Mesendoderm (in vitro differentiated cells): ENCODE results near the gene CD82.

Experiments
- DNase-seq: peaks from one replicate; pipeline ENCODE4 v3.0.0; 2013
- H2AK5ac ChIP-seq: 2 replicates; pipeline ENCODE4 v1.6.1; 2013; ENCODE audit warnings: low read length, inconsistent platforms
- H2BK120ac ChIP-seq: 2 replicates; pipeline ENCODE4 v1.6.1; 2013; ENCODE audit warnings: low read depth, mild to moderate bottlenecking, low read length, moderate library complexity, mixed read lengths
- H2BK15ac ChIP-seq: replicated peaks from 2 replicates; pipeline ENCODE4 v1.6.1; 2013; ENCODE audit warnings: low read depth, mild to moderate bottlenecking, moderate library complexity
- H2BK5ac ChIP-seq: 2 replicates; pipeline ENCODE4 v1.6.1; 2013; ENCODE audit warnings: low read length, inconsistent platforms
- H3K18ac ChIP-seq: 2 replicates; pipeline ENCODE4 v1.6.1; 2013; ENCODE audit warnings: mild to moderate bottlenecking, low read length, mixed read lengths
- H3K23ac ChIP-seq: one replicate; pipeline ENCODE4 v1.6.1; 2013; ENCODE audit warnings: low read length
- H3K27ac ChIP-seq: 2 replicates; pipeline ENCODE4 v1.5.1; 2013; ENCODE audit warnings: low read depth, mild to moderate bottlenecking, inconsistent platforms, low read length, moderate library complexity
- H3K27me3 ChIP-seq: 2 replicates; pipeline ENCODE4 v1.6.1; 2013; ENCODE audit warnings: low read length, control low read depth, mild to moderate bottlenecking, inconsistent platforms; ENCODE audit not compliant: insufficient read depth, poor library complexity
- H3K36me3 ChIP-seq: 2 replicates; pipeline ENCODE4 v1.6.1; 2013; ENCODE audit warnings: low read length, inconsistent platforms; ENCODE audit not compliant: control insufficient read depth, insufficient read depth
- H3K4ac ChIP-seq: one replicate; pipeline ENCODE4 v1.6.1; 2013; ENCODE audit warnings: low read depth, mild to moderate bottlenecking, low read length, moderate library complexity
- H3K4me1 ChIP-seq: 2 replicates; pipeline ENCODE4 v1.6.1; 2013; ENCODE audit warnings: low read depth, low read length, inconsistent platforms; ENCODE audit not compliant: control insufficient read depth
- H3K4me2 ChIP-seq: 2 replicates; pipeline ENCODE4 v1.6.1; 2013; ENCODE audit warnings: low read length
- H3K4me3 ChIP-seq: 2 replicates; pipeline ENCODE4 v1.5.1; 2013; ENCODE audit warnings: mild to moderate bottlenecking, low read length
- H3K56ac ChIP-seq: one replicate; pipeline ENCODE4 v1.6.1; 2013; ENCODE audit warnings: low read length
- H3K79me1 ChIP-seq: 2 replicates; pipeline ENCODE4 v1.6.1; 2013; ENCODE audit warnings: low read length, inconsistent platforms
- H3K79me2 ChIP-seq: 2 replicates; pipeline ENCODE4 v1.6.1; 2013; ENCODE audit warnings: mild to moderate bottlenecking, low read length; ENCODE audit not compliant: control insufficient read depth, insufficient read depth
- H3K9ac ChIP-seq: 2 replicates; pipeline ENCODE4 v1.6.1; 2013; ENCODE audit warnings: low read length, inconsistent platforms
- H4K5ac ChIP-seq: one replicate; pipeline ENCODE4 v1.6.1; 2013; ENCODE audit warnings: low read length
- H4K8ac ChIP-seq: one replicate; pipeline ENCODE4 v1.6.1; 2013; ENCODE audit warnings: low read depth, mild to moderate bottlenecking, control low read depth, low read length, moderate library complexity
- WGBS: extraction: QIAGEN DNeasy Blood & Tissue Kit; methylation state at CpG from one replicate; pipeline ENCODE4 v1.1.7; 2013; ENCODE audit warnings: low lambda C conversion rate, missing lambda C conversion rate; ENCODE audit not compliant: insufficient coverage; ENCODE audit errors: extremely low coverage; 5-methylcytosine and 5-hydroxymethylcytosine counted together

The CD82 gene

DNA sequence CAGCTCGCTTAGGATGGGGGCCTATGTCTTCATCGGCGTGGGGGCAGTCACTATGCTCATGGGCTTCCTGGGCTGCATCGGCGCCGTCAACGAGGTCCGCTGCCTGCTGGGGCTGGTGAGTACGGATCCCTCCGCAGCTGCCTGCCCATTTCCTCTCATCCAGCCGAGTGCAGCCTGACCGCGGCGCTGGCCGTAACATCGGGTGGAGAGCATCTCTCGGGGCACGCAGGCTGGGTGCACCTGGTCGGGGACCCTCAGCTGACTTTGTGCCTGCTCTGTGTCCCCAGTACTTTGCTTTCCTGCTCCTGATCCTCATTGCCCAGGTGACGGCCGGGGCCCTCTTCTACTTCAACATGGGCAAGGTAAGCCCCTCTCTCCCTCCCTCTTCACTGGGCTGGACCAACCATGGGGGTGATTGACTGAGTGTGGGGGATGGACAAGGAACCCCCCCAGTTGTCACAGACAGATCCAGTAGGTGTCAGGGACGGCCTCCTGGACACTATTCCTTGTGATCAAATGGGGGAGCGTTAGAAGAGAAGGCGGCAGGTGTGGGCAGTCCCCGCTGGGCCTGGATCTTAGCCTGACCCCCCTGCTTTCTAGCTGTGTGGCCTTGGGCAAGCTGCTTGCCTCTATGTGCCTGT, 39.7 kb downstream of the CD82 start:
- WGBS = no CpG with 5 or more reads among the region's 25 CpGs
- no peak overlapping the region for H2BK120ac ChIP-seq
- H3K79me1 ChIP-seq = no peaks in the 10 kb centered on the region
- DNase-seq = no peak
- no peak overlapping the region for H3K56ac ChIP-seq
- no peak overlapping the region for H2BK5ac ChIP-seq
- no peak overlapping the region for H3K4ac ChIP-seq
- no peak overlapping the region for H3K18ac ChIP-seq
- no peak overlapping the region for H2AK5ac ChIP-seq
- H2BK15ac ChIP-seq = no peak overlapping the region
- H3K4me1 ChIP-seq = no peaks in the 10 kb centered on the region
- no peak overlapping the region for H3K23ac ChIP-seq
- no peak overlapping the region for H3K27ac ChIP-seq
- no peak overlapping the region for H3K4me3 ChIP-seq
- no peaks in the 10 kb centered on the region for H3K79me2 ChIP-seq
- no peak overlapping the region for H4K8ac ChIP-seq
- H4K5ac ChIP-seq = no peak overlapping the region
- H3K9ac ChIP-seq = no peak overlapping the region
- H3K36me3 ChIP-seq = no peaks in the 10 kb centered on the region
- no peak overlapping the region for H3K4me2 ChIP-seq
- H3K27me3 ChIP-seq = no peaks in the 10 kb centered on the region

DNA sequence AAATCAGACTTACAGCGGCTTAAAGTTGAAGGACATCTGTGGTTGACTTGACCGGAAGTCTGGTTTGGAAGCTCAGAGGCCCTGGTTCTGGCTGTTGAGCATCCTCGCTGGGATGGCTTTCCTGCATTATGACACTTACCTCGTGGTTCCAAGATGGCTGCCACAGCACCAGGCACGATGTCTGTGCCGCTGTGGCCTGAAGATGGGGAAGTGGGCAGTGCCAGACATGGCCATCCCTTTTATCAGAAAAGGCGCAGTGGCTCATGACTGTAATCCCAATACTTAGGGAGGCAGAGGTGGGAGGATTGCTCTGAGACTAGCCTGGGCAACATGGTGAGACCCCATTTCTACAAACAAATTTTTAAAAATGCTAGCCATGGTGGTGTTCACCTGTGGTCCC, 40.5 kb downstream of the CD82 start:
- DNase-seq = no peak
- Histone ChIP-seq H3K9ac (no peak overlapping the region), H3K4me2 (no peak overlapping the region), H3K27me3 (no peaks in the 10 kb centered on the region), H3K18ac (no peak overlapping the region), H2BK5ac (no peak overlapping the region), H3K79me1 (no peaks in the 10 kb centered on the region), H2BK15ac (no peak overlapping the region), H3K56ac (no peak overlapping the region), H3K4me3 (no peak overlapping the region), H3K4ac (no peak overlapping the region), H3K4me1 (no peaks in the 10 kb centered on the region), H3K27ac (no peak overlapping the region), H2AK5ac (no peak overlapping the region), H3K23ac (no peak overlapping the region), H3K79me2 (no peaks in the 10 kb centered on the region), H4K5ac (no peak overlapping the region), H2BK120ac (no peak overlapping the region), H4K8ac (no peak overlapping the region), H3K36me3 (no peaks in the 10 kb centered on the region)
- WGBS = no CpG with 5 or more reads among the region's 7 CpGs

DNA sequence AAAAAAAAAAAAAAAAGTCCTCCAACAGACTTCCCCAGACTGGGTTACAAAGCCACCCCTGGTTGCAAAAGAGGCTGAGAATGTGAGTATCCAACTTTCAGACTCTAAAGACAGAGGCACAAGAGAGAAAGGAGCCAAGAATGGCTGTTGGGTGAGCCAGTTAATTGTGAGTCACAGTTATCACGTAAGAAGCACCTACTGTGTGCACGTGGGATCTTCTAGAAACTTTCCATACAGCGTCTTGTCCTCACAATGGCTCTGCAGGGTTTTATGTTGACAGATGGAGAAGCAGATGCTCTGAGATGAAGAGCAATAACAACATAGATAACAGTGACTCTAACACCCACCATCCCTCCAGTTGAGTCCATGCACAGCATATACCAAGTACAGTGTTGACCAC, 41.0 kb downstream of the CD82 start:
- WGBS = no CpG with 5 or more reads among the region's 3 CpGs
- Histone ChIP-seq H3K27me3 (no peaks in the 10 kb centered on the region), H4K8ac (no peak overlapping the region), H3K79me2 (no peaks in the 10 kb centered on the region), H2AK5ac (no peak overlapping the region), H3K18ac (no peak overlapping the region), H3K4me3 (no peak overlapping the region), H3K9ac (no peak overlapping the region), H3K79me1 (no peaks in the 10 kb centered on the region), H3K4me2 (no peak overlapping the region), H3K27ac (no peak overlapping the region), H3K4ac (no peak overlapping the region), H3K56ac (no peak overlapping the region), H4K5ac (no peak overlapping the region), H2BK15ac (no peak overlapping the region), H3K36me3 (no peaks in the 10 kb centered on the region), H3K23ac (no peak overlapping the region), H2BK120ac (no peak overlapping the region), H3K4me1 (no peaks in the 10 kb centered on the region), H2BK5ac (no peak overlapping the region)
- DNase-seq = no peak

DNA sequence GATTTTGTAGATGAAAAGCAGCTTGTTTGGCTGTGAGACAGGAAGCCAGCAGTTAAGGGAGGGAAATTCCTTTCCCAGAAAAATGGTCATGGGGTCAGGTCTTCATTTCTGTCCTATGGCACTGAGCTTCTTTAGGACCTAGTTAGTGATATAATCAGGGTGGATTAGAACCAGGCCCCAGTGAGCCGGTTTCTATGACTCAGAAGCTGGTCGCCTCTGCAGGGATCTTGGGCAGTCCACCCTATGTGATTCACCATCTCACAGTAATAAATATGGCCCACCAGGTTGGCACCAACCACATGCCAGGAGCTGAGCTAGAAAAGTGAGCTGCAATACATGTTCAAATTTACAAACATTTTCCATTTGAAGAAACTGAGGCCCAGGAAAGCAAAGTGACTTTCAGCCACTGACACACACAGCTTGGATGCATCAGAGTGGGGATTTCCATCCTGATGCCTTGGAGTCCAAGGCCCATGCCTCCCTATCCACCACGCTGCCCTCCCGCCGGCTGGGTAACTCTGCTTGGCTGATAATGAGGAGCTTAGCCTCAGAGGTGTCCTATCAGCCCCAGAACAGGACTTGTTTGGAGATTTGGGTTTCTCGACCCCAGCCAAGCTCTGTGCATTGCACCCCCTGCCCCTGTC, 42.0 kb downstream of the CD82 start:
- Histone ChIP-seq H3K23ac (no peak overlapping the region), H2BK15ac (no peak overlapping the region), H2AK5ac (no peak overlapping the region), H3K4me2 (no peak overlapping the region), H2BK120ac (no peak overlapping the region), H3K27me3 (no peaks in the 10 kb centered on the region), H3K4ac (no peak overlapping the region), H3K36me3 (no peaks in the 10 kb centered on the region), H4K5ac (no peak overlapping the region), H3K27ac (no peak overlapping the region), H3K18ac (no peak overlapping the region), H2BK5ac (no peak overlapping the region), H3K4me3 (no peak overlapping the region), H3K79me2 (no peaks in the 10 kb centered on the region), H3K79me1 (no peaks in the 10 kb centered on the region), H3K56ac (no peak overlapping the region), H4K8ac (no peak overlapping the region), H3K9ac (no peak overlapping the region), H3K4me1 (no peaks in the 10 kb centered on the region)
- no peak for DNase-seq
- no CpG with 5 or more reads among the region's 6 CpGs for WGBS

DNA sequence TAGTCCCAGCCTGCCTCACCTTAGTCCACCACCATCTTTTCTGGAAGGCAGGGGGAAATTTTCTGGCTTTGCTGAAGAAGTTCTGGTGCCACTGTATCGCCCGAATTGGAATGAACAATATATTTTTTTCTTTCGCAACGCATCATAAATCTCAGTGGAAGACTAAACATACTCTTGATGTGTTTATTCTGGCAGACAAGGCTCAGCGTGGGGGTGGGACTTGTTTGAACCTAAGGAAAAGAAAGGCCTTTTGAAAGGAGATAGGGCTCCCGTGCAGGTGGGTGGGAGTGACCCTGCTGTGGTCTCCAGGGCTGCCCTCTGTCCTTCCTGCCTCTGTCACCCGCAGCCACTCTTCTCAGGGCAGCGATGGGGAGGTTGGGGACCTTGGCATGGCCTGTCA, 42.5 kb downstream of the CD82 start:
- Histone ChIP-seq H3K4me2 (no peak overlapping the region), H3K56ac (no peak overlapping the region), H3K4me3 (no peak overlapping the region), H3K4ac (no peak overlapping the region), H3K27ac (no peak overlapping the region), H2BK120ac (no peak overlapping the region), H2BK5ac (no peak overlapping the region), H3K18ac (no peak overlapping the region), H3K36me3 (no peaks in the 10 kb centered on the region), H2BK15ac (no peak overlapping the region), H4K8ac (no peak overlapping the region), H3K9ac (no peak overlapping the region), H3K79me1 (no peaks in the 10 kb centered on the region), H4K5ac (no peak overlapping the region), H3K79me2 (no peaks in the 10 kb centered on the region), H3K27me3 (no peaks in the 10 kb centered on the region), H3K23ac (no peak overlapping the region), H3K4me1 (no peaks in the 10 kb centered on the region), H2AK5ac (no peak overlapping the region)
- DNase-seq = no peak
- no CpG with 5 or more reads among the region's 8 CpGs for WGBS

DNA sequence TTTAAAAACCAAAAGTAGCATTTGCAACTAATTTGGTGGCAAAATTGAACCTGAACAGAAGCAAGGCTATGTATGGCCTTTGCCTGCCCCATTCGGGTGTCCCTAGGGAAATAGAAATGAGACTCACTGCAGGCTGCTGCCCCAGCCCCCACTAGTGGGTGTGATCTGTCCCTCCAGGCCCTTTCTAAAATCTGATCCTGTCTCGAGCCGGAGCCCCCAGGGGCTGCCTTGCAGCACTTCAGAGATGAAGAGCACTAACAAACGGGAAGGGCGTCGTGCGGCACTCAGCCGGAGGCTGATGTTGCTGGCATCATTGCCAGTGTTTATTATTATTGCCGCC, 43.2 kb downstream of the CD82 start:
- Histone ChIP-seq H3K36me3 (no peaks in the 10 kb centered on the region), H3K9ac (no peak overlapping the region), H3K23ac (no peak overlapping the region), H3K79me2 (no peaks in the 10 kb centered on the region), H3K4ac (no peak overlapping the region), H2BK120ac (no peak overlapping the region), H3K56ac (no peak overlapping the region), H3K4me3 (no peak overlapping the region), H3K79me1 (no peaks in the 10 kb centered on the region), H4K5ac (no peak overlapping the region), H2AK5ac (no peak overlapping the region), H3K27me3 (no peaks in the 10 kb centered on the region), H4K8ac (no peak overlapping the region), H3K4me2 (no peak overlapping the region), H3K4me1 (no peaks in the 10 kb centered on the region), H2BK5ac (no peak overlapping the region), H3K18ac (no peak overlapping the region), H3K27ac (no peak overlapping the region), H2BK15ac (no peak overlapping the region)
- DNase-seq = no peak
- WGBS = no CpG with 5 or more reads among the region's 9 CpGs
